WERI-Rb-1 (cell line): ENCODE data around the gene NPAS1.

Source experiments
- DNase-seq: peaks from one replicate; pipeline ENCODE4 v3.0.0-alpha.2; 2020
- H3K27ac ChIP-seq: fragments of 250-450 bp; sonication (Bioruptor Pico); 2 replicates; pipeline ENCODE4 v1.5.1; 2020; ENCODE audit warnings: mild to moderate bottlenecking, moderate library complexity
- H3K27me3 ChIP-seq: fragments of 250-450 bp; sonication (Bioruptor Pico); 2 replicates; pipeline ENCODE4 v1.5.1; 2021; ENCODE audit warnings: mild to moderate bottlenecking, low read depth, moderate library complexity; ENCODE audit not compliant: insufficient read depth, severe bottlenecking
- H3K36me3 ChIP-seq: fragments of 250-450 bp; sonication (Bioruptor Pico); 2 replicates; pipeline ENCODE4 v1.5.1; 2020; ENCODE audit warnings: mild to moderate bottlenecking, moderate library complexity
- H3K4me3 ChIP-seq: 2 replicates; pipeline ENCODE4 v1.5.1; 2011; ENCODE audit warnings: low read depth, mild to moderate bottlenecking, control low read depth, low read length
- H3K9me3 ChIP-seq: fragments of 250-450 bp; sonication (Bioruptor Pico); 2 replicates; pipeline ENCODE4 v1.5.1; 2021; ENCODE audit warnings: mild to moderate bottlenecking, moderate library complexity; ENCODE audit not compliant: severe bottlenecking
- TF ChIP-seq, protein P1 (sequence below): IDR thresholded peaks from 2 replicates; pipeline ENCODE4 v1.5.1; 2011; ENCODE audit warnings: low read depth, mild to moderate bottlenecking, control low read depth, inconsistent platforms, low read length

The NPAS1 gene

GRCh38 chr19:47024502-47024901, 4.9 kb downstream of the NPAS1 start:
- no peak for DNase-seq

DNA sequence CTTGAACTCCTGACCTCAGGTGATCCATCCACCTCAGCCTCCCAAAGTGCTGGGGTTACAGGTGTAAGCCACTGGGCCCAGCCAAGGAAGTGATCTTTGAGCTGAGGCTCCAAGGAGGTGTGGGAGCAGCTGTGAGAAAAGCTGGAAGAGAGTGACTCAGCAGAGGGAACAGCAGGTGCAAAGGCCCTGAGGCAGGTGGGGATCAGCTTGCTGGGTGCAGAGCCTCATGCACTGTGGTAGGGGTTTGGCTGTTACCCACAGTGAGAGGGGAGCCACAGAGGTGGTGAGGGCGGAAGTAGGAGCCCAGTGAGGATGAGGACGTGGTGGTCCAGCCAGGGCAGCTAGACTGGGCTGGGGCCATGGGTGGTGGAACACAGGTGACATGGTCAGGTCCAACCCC, 6.5 kb downstream of the NPAS1 start:
- peaks cover 15% of the 10 kb centered on the region for H3K27me3 ChIP-seq
- TF ChIP-seq, protein P1, sequence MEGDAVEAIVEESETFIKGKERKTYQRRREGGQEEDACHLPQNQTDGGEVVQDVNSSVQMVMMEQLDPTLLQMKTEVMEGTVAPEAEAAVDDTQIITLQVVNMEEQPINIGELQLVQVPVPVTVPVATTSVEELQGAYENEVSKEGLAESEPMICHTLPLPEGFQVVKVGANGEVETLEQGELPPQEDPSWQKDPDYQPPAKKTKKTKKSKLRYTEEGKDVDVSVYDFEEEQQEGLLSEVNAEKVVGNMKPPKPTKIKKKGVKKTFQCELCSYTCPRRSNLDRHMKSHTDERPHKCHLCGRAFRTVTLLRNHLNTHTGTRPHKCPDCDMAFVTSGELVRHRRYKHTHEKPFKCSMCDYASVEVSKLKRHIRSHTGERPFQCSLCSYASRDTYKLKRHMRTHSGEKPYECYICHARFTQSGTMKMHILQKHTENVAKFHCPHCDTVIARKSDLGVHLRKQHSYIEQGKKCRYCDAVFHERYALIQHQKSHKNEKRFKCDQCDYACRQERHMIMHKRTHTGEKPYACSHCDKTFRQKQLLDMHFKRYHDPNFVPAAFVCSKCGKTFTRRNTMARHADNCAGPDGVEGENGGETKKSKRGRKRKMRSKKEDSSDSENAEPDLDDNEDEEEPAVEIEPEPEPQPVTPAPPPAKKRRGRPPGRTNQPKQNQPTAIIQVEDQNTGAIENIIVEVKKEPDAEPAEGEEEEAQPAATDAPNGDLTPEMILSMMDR = no peak
- no peaks in the 10 kb centered on the region for H3K9me3 ChIP-seq
- no peak overlapping the region for H3K4me3 ChIP-seq
- no peaks in the 10 kb centered on the region for H3K36me3 ChIP-seq
- DNase-seq = no peak
- H3K27ac ChIP-seq = no peak overlapping the region

More at GRCh38 chr19:47024502-47024901, 4.9 kb downstream of the NPAS1 start:
- no peaks in the 10 kb centered on the region for H3K36me3 ChIP-seq
- H3K27me3 ChIP-seq = peaks cover 16% of the 10 kb centered on the region
- no peak overlapping the region for H3K27ac ChIP-seq
- TF ChIP-seq, protein P1 = no peak
- H3K4me3 ChIP-seq = no peak overlapping the region
- H3K9me3 ChIP-seq = no peaks in the 10 kb centered on the region

- no peak for DNase-seq
- TF ChIP-seq, protein P1 = no peak
- no peak overlapping the region for H3K4me3 ChIP-seq
Measured at GRCh38 chr19:47026889-47027288, 7.3 kb downstream of the NPAS1 start.

GRCh38 chr19:47027586-47028088, 8.0 kb downstream of the NPAS1 start:
- Histone ChIP-seq H3K27me3 (peaks cover 3% of the 10 kb centered on the region), H3K9me3 (no peaks in the 10 kb centered on the region), H3K27ac (no peak overlapping the region), H3K4me3 (no peak overlapping the region), H3K36me3 (no peaks in the 10 kb centered on the region)
- DNase-seq = no peak
- TF ChIP-seq, protein P1 = no peak

More at GRCh38 chr19:47026889-47027288, 7.3 kb downstream of the NPAS1 start:
- H3K27ac ChIP-seq = no peak overlapping the region
- no peaks in the 10 kb centered on the region for H3K9me3 ChIP-seq
- peaks cover 7% of the 10 kb centered on the region for H3K27me3 ChIP-seq
- H3K36me3 ChIP-seq = no peaks in the 10 kb centered on the region

DNA sequence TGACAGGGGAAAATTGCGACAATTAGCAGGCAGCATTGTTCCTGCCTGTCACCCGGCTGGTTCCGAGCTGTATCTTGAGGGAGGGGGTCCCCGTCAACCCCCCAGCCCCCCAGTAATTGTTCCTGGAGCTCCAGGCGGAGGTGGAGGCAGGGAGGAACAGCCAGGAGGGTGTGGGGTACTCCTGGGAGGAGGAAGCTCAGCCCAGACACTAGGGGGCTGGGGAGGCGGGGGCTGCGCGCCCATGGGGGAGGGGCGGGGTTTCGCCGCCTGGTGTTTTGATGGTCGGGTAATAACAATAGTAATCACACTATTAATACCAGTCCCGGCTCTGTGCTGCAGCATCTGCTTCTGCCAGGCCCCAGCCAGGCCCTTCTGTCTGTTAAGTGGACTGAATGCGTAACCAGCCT, 8.6 kb downstream of the NPAS1 start:
- no peak overlapping the region for H3K27ac ChIP-seq
- DNase-seq = peak; percentile 48
- no peaks in the 10 kb centered on the region for H3K36me3 ChIP-seq
- H3K27me3 ChIP-seq = no peaks in the 10 kb centered on the region
- H3K9me3 ChIP-seq = no peaks in the 10 kb centered on the region
- no peak overlapping the region for H3K4me3 ChIP-seq
- TF ChIP-seq, protein P1 = no peak

DNA sequence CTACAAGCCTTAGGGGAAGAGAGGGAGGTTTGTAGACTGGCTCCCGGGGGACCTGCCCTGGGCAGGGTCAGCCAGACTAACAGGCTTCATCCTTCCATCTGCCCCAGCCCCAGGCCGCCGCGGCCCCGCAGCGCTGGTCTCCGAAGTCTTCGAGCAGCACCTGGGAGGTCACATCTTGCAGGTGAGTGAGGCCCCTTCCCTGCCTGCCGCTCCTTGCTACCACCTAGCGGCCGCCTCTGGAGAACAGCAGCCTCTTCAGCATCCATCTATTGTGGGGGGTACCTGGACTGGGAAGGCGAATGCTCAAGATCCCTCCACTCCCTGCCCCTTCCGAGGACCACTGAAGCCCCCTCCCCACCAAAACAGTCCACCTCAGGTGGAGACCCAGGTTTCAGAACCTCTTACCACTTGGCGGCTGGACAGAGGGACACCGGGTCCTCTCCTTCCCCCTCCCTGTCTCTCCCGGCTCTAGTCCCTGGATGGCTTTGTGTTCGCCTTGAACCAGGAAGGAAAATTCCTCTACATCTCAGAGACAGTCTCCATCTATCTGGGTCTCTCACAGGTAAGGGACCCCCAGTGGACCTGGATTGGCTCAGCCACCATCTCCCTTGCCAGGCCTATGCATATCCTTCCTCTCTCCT, 12.7 kb downstream of the NPAS1 start:
- Histone ChIP-seq H3K4me3 (no peak overlapping the region), H3K36me3 (no peaks in the 10 kb centered on the region), H3K9me3 (no peaks in the 10 kb centered on the region), H3K27ac (no peak overlapping the region), H3K27me3 (no peaks in the 10 kb centered on the region)
- DNase-seq = peak; percentile 65
- TF ChIP-seq, protein P1 = peak; percentile 82
